HAP-1 (cell line): ENCODE data around the gene ADAMTS4.

Experiments
- DNase-seq, 2 experiments: peaks; one replicate each; pipeline ENCODE4 v3.0.0-alpha.2; 2016 to 2020; ENCODE audit warnings: low spot score in 2 of 2
- H3K27me3 ChIP-seq: fragments of 250-450 bp; sonication (Bioruptor Pico); 2 replicates; pipeline ENCODE4 v1.5.1; 2020; ENCODE audit warnings: low read depth, mild to moderate bottlenecking, moderate library complexity
- H3K36me3 ChIP-seq: fragments of 250-450 bp; sonication (Bioruptor Pico); replicated peaks from 2 replicates; pipeline ENCODE4 v1.5.1; 2020; ENCODE audit warnings: mild to moderate bottlenecking
- H3K4me1 ChIP-seq: fragments of 250-450 bp; sonication (Bioruptor Pico); 2 replicates; pipeline ENCODE4 v1.5.1; 2020; ENCODE audit warnings: mild to moderate bottlenecking
- H3K4me3 ChIP-seq: fragments of 250-450 bp; sonication (Bioruptor Pico); 2 replicates; pipeline ENCODE4 v1.5.1; 2020; ENCODE audit warnings: mild to moderate bottlenecking, moderate library complexity
- H3K9me3 ChIP-seq: fragments of 250-450 bp; sonication (Bioruptor Pico); 2 replicates; pipeline ENCODE4 v1.5.1; 2020; ENCODE audit warnings: mild to moderate bottlenecking, moderate library complexity
- in situ Hi-C: fragments of 300-500 bp; cut with MboI; formaldehyde crosslinking; loops from 3 replicates; pipeline ENCODE4 v1.14.3; 2020; ENCODE audit warnings: low sequenced_read_pairs, inconsistent platforms, mixed read lengths

The ADAMTS4 gene

DNA sequence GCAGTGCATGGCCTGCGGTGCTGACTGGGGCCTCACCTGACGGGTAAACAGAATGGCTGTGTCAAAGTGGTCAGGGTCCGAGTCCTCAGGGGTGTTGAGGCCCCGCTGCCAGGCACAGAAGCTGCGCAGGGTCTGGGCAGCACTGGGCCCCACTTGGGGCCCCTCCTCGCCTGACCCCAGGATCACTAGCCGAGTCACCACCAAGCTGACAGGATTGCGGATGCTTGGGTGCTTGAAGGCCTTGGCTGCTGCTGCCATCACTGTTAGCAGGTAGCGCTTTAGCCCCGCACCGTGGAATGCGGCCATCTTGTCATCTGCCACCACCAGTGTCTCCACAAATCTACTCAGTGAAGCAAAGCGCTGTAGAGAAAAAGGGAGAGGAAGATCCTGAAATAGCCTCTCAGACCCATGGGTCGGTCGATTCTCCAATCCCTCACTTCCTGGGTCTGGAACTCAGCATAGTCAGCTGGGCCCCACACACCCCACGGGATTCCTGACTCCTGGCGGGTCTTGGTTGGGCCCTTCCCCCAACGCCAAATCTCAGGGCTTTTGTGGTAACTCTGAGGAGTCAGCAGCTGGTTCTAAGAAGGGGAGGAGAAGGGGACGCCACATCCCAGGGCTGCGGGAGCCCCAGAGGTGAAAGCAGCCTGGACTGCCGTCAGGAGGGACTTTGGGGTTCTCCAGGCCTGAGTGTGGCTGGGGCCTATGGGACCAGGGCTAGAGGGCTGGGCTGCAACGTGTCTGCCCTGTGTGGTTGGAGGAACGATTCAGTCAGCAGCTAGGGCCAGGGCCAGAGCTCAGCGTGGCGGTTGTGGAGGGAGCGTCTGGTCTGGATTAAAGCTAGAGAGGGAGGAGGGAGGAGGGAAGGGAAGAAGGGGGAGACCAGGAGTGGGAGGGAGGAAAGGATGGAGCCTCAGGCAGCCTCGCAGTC is 2.1 kb downstream of the ADAMTS4 start:
- Histone ChIP-seq H3K9me3 (no peaks in the 10 kb centered on the region), H3K4me3 (no peak overlapping the region), H3K4me1 (peaks cover 21% of the 10 kb centered on the region), H3K36me3 (no peaks in the 10 kb centered on the region), H3K27me3 (no peaks in the 10 kb centered on the region)
- in situ Hi-C loops = loop anchor here (25.0 kb wide), 1 partner anchor 541 kb away; the partner anchor contains the start of gene DUSP12
- DNase-seq = no peak

DNA sequence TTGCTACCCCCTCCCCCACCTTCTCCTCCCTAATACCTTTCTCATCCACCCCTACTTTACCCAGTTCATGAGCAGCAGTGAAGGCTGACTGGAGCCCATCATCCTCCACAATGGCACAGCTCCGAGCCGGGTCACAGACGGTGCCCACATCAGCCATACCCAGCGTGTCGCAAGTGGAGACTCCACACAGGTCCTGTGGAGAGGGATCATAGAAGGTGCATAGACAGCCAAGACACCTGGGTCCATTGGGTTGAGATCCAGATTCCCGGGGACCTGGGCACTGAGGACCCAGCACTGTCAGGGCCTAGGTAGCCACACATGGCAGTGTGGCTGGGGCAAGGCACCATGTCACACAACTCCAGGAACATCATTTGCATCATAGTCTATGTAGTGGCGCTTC is 2.7 kb downstream of the ADAMTS4 start:
- no peak overlapping the region for H3K4me3 ChIP-seq
- in situ Hi-C loops = loop anchor here (25.0 kb wide), 1 partner anchor 541 kb away; the partner anchor contains the start of gene DUSP12
- H3K4me1 ChIP-seq = peaks cover 14% of the 10 kb centered on the region

DNA sequence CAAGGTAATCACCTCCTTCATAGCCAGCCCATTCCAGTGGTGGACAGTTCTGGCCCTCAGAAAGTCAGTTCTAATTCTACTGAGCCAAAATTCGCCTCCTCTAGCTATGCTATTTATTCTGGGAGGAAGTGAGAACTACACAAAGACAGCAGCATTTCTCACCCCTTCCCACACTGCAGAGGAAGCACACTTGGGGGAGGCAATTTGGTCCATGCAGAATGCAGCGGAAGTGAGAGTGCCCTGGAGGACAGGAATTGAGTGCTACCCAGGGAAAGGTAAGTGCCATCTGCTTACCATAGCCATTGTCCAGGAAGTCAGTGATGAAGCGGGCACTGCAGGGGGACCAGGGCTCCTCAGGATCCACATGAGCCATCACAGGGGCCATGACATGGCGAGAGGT is 3.7 kb downstream of the ADAMTS4 start:
- in situ Hi-C loops = loop anchor here (25.0 kb wide), 1 partner anchor 542 kb away; the partner anchor contains the start of gene DUSP12
- Histone ChIP-seq H3K4me3 (no peak overlapping the region), H3K27me3 (no peaks in the 10 kb centered on the region), H3K9me3 (no peaks in the 10 kb centered on the region), H3K36me3 (no peaks in the 10 kb centered on the region), H3K4me1 (peaks cover 10% of the 10 kb centered on the region)
- DNase-seq = no peak

More for the DNA sequence above, 2.7 kb downstream of the ADAMTS4 start:
- Histone ChIP-seq H3K36me3 (no peaks in the 10 kb centered on the region), H3K27me3 (no peaks in the 10 kb centered on the region), H3K9me3 (no peaks in the 10 kb centered on the region)
- DNase-seq = no peak

DNA sequence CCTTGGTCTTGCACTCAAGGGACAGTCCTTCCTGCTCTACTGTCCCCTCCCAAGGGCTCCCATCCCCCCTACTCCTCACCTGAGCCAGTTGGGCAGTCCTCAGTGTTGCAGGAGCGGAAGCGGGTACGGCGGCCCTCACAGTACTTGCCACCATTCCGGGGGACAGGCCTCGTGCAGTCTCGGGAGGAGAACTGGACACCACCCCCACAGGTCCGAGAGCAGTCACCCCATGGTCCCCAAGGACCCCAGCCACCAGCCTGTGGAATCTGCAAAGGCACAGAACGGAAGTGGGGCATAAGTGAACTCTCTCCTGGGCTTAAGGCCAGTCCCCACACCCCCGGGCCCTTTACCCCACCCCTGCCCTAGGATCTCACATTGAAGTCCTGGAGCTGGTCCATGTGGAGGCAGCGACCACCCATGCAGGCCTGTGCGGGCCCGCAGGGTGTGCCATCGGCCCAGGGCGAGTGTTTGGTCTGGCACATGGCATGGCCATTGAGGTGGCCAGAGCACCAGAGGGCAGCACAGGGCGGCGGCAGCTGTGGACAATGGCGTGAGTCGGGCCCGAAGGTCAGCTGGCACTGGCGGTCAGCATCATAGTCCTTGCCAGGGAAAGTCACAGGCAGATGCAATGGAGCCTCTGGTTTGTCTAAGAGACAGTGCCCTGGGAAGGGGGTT is 5.2 kb downstream of the ADAMTS4 start:
- H3K4me3 ChIP-seq = no peak overlapping the region
- no peaks in the 10 kb centered on the region for H3K27me3 ChIP-seq
- DNase-seq = no peak
- peaks cover 6% of the 10 kb centered on the region for H3K4me1 ChIP-seq
- in situ Hi-C loops = loop anchor here (25.0 kb wide), 1 partner anchor 544 kb away; the partner anchor contains the start of gene DUSP12
- H3K9me3 ChIP-seq = no peaks in the 10 kb centered on the region
- H3K36me3 ChIP-seq = no peaks in the 10 kb centered on the region

DNA sequence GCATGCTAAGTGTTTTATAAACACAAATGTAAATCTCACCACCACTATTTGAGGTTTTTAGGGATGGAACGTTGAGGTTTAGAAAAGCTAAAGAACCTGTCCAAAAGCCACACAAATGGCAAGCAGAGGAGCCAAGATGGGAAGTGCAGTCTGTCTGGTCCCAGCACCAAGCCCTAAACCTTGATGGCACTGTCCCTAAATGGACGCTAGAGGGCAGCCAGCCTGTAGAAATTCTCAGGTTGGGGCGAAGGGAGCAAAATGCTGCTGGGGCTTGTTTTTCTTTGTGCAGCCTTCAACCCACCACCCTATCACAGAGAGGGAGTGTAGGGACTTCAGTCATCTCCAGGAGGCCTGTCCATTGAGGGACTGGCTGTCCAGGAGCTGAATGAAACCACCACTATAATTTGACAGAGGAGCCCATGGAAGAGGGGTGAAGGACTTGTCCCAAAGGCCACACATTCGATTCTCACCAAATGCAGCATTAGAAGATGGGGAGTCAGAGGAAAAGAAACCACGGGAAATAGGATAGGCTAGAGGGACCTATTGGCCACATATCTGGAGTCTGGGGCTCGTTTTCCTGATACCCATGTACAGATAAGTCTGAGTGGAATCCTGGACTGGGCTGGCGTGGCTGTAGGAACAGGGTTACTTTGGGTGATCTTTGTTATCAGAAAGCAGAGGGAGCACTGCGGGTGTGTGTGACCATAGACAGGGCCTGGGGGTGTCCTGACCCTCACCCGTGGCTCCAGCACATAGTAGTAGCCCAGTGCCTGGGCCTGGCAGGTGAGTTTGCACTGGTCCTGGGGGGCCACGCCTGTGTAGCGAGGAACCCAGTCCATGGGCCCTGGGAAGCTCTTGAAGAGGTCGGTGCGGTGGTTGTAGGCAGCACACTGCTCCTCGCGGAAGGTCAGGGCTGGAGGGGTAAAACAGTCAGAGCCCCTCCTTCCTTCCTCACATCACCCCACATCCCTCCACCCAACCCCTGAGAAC is 6.1 kb downstream of the ADAMTS4 start:
- DNase-seq = peak; percentile 67 to 78
- H3K27me3 ChIP-seq = no peaks in the 10 kb centered on the region
- in situ Hi-C loops = loop anchor here (25.0 kb wide), 1 partner anchor 545 kb away; the partner anchor contains the start of gene DUSP12
- no peak overlapping the region for H3K4me3 ChIP-seq
- H3K4me1 ChIP-seq = no peaks in the 10 kb centered on the region
- H3K9me3 ChIP-seq = no peaks in the 10 kb centered on the region
- no peaks in the 10 kb centered on the region for H3K36me3 ChIP-seq

DNA sequence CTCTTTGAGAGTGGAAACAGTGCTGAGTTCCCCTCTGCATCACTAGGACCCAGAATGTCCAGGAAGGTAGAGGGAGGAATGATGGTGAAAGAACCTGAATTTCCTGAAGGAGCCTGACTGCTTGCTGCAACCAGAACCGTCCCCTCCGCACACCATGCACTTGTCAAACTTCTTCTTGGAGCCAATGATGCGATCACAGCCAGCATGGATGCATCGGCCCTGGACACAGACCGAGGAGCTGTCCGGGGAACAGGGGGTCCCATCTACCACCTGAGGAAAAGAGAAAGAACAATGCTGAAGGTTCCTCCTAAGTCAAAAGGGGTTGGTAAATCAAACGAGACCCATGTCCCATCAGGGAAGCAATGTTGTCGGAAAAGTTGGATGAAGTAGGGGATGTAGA is 6.9 kb downstream of the ADAMTS4 start:
- no peaks in the 10 kb centered on the region for H3K4me1 ChIP-seq
- H3K4me3 ChIP-seq = no peak overlapping the region
- DNase-seq = no peak
- no peaks in the 10 kb centered on the region for H3K36me3 ChIP-seq
- no peaks in the 10 kb centered on the region for H3K27me3 ChIP-seq
- no peaks in the 10 kb centered on the region for H3K9me3 ChIP-seq
- in situ Hi-C loops = loop anchor here (25.0 kb wide), 1 partner anchor 545 kb away; the partner anchor contains the start of gene DUSP12

DNA sequence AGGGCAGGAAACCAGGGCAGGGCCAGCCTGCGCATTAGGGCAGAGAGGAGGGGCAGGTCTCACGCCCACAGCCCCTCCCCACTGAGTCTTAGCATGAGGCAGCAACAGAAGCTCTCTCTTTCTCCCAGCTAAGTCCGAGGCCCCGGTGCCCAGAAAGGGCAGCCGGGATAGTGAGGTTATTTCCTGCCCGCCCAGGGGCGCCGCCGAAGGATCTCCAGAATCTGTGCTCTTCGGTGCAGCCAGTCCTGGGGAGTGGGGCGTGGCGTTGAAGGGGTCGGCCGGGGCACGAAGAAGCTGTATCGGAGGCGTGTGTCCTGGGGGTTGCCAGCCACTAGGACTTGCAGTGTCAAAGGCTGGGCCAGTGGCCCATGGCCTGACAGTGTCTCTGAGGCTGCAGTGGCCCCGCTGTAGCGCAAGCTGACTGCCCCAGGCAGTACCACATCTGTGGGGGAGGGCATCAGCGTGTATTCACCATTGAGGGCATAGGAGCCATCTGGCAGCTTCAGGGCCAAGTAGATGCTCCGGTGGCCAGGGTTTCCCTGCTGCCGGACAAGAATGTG is 7.8 kb downstream of the ADAMTS4 start:
- no peaks in the 10 kb centered on the region for H3K4me1 ChIP-seq
- H3K36me3 ChIP-seq = no peaks in the 10 kb centered on the region
- in situ Hi-C loops = loop anchor here (25.0 kb wide), 1 partner anchor 546 kb away; the partner anchor contains the start of gene DUSP12
- H3K4me3 ChIP-seq = no peak overlapping the region
- DNase-seq = no peak
- no peaks in the 10 kb centered on the region for H3K27me3 ChIP-seq
- H3K9me3 ChIP-seq = no peaks in the 10 kb centered on the region

DNA sequence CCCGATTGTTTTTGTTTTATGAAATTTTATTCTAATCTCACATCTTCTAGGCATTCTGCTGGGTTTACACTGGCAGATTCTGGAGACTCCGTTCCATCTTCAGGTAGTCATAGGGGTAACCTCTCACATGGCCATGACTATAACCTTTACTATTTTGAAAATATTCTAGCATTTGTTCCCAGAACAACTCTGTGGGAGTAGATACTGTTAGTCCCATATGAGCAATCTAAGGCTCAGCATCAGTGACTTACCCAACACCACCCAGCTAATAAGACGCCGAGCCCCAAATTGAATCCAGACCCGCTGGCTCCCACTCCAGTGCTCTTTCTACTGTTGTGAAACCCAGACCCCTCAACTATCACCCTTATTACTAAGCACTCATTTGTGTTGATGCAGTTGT is 9.8 kb downstream of the ADAMTS4 start:
- in situ Hi-C loops = loop anchor here (25.0 kb wide), 1 partner anchor 548 kb away; the partner anchor contains the start of gene DUSP12
- 0 out of 2 replicates have a peak, but pooled peaks cover 3% of the 10 kb centered on the region for H3K27me3 ChIP-seq

DNA sequence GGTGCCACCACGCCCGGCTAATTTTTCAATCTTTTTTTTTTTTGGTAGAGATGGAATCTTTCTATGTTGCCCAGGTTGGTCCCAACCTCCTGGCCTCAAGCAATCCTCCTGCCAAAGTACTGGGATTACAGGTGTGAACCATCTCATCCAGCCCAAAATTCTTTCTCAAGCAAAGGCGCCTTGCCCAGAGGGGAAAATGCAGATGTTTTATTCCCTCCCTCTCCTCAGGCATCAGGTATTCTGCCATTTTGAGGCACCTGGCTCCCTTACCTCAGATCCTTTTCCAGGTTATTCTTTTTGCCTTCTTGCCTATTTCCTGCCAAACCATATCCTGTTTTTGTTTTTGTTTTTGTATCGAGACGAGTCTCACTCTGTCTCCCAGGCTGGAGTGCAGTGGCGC is 10.5 kb downstream of the ADAMTS4 start:
- no peak overlapping the region for H3K4me3 ChIP-seq
- in situ Hi-C loops = loop anchor here (25.0 kb wide), 1 partner anchor 549 kb away; the partner anchor contains the start of gene DUSP12
- H3K36me3 ChIP-seq = no peaks in the 10 kb centered on the region
- DNase-seq = no peak
- 0 out of 2 replicates have a peak, but pooled peaks cover 3% of the 10 kb centered on the region for H3K27me3 ChIP-seq
- H3K9me3 ChIP-seq = no peaks in the 10 kb centered on the region
- H3K4me1 ChIP-seq = no peaks in the 10 kb centered on the region

More for the DNA sequence above, 9.8 kb downstream of the ADAMTS4 start:
- no peak overlapping the region for H3K4me3 ChIP-seq
- no peaks in the 10 kb centered on the region for H3K9me3 ChIP-seq
- no peak for DNase-seq
- no peaks in the 10 kb centered on the region for H3K36me3 ChIP-seq
- H3K4me1 ChIP-seq = no peaks in the 10 kb centered on the region

DNA sequence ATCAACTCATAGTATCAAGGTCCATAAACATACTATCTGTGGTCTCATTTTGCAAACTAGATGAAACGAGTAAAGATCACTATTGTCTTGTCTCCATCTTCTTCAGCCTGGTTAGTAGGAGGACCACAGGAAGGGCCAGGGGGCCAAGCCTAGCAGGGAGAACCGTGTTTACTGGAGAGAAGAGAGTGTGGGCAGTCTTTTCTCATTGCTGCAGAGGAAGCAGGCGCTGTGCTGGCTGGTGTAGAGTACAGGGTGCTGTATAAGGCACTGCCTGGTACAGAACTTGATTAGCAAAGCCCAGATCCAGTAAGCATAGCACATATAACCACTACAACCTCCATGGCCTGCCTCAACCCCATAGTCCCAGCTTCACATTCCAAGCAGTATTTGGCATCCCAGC is 11.5 kb downstream of the ADAMTS4 start:
- no peaks in the 10 kb centered on the region for H3K4me1 ChIP-seq
- 0 out of 2 replicates have a peak, but pooled peaks cover 3% of the 10 kb centered on the region for H3K27me3 ChIP-seq
- DNase-seq = no peak
- in situ Hi-C loops = loop anchor here (25.0 kb wide), 1 partner anchor 550 kb away; the partner anchor contains the start of gene DUSP12
- no peak overlapping the region for H3K4me3 ChIP-seq
- no peaks in the 10 kb centered on the region for H3K36me3 ChIP-seq
- H3K9me3 ChIP-seq = no peaks in the 10 kb centered on the region

DNA sequence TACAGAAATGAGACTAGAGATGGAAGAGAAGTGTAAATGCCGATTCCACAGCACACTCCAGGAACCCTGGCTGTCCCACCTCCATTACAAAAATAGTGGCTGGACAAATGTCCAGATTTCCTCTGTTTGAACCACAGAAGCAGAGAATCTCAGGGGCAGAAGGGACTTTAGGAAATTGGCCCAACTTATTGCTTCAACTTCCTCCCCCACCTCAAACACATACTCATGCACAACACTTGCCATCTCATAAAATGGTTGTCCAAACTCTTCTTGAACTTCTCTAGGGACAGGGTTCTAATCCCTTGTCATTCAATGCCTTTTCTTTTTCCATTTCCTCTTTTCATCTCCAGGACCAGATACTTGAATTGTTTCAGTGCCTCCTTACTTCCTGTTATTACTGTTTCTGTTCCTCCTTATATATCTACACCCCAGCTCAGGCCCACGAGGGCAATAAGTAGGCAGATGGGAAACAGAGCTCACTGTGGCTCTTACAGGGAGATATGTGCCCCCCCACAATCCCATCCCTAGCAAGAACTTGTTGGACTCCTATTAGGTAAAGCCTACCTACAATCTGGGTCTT is 13.0 kb downstream of the ADAMTS4 start:
- H3K4me1 ChIP-seq = no peaks in the 10 kb centered on the region
- no peaks in the 10 kb centered on the region for H3K9me3 ChIP-seq
- H3K27me3 ChIP-seq = 0 out of 2 replicates have a peak, but pooled peaks cover 3% of the 10 kb centered on the region
- DNase-seq = no peak
- in situ Hi-C loops = loop anchor here (25.0 kb wide), 1 partner anchor 551 kb away; the partner anchor contains the start of gene DUSP12
- H3K4me3 ChIP-seq = no peak overlapping the region
- no peaks in the 10 kb centered on the region for H3K36me3 ChIP-seq

DNA sequence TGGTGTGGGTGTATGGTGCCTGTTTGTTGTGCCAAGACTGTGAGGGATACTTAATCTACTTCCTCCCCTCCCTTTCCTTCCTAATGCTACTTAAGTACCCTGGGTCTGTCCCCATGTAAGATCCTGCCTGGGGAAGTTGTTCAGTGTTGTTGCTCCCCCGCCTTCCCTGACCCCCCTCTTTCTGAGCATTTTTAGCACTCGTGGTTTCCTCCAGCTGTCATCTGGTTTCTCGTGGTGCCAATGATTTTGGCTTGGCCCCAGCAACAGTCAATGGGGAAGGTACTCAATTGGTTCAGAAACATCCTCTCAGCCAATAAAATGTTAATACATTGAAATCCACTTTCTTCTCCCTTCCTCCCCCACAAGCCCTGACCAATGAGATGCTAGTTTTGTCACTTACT is 13.6 kb downstream of the ADAMTS4 start:
- no peak for DNase-seq
- 0 out of 2 replicates have a peak, but pooled peaks cover 3% of the 10 kb centered on the region for H3K27me3 ChIP-seq
- H3K9me3 ChIP-seq = no peaks in the 10 kb centered on the region
- no peaks in the 10 kb centered on the region for H3K4me1 ChIP-seq
- in situ Hi-C loops = loop anchor here (25.0 kb wide), 1 partner anchor 552 kb away; the partner anchor contains the start of gene DUSP12
- no peak overlapping the region for H3K4me3 ChIP-seq
- no peaks in the 10 kb centered on the region for H3K36me3 ChIP-seq
